Endothelial cell of umbilical vein (primary cell): Measurements from ENCODE around the gene RGS17.

ENCODE experiments used
- TF ChIP-seq, protein P1 (sequence below), 2 donors: IDR thresholded peaks; 1 replicate in 1 of 2; 2 replicates in 1 of 2; pipeline ENCODE4 v1.5.1; 2011; ENCODE audit warnings: low read length in 2 of 2, mild to moderate bottlenecking in 2 of 2, moderate library complexity in 2 of 2, control low read depth in 1 of 2, inconsistent platforms in 1 of 2, low read depth in 1 of 2; ENCODE audit not compliant: insufficient read depth in 1 of 2; ENCODE audit errors: extremely low read depth in 1 of 2
- TF ChIP-seq, protein P2 (sequence below): IDR thresholded peaks from 2 replicates; pipeline ENCODE4 v1.6.1; 2011; ENCODE audit not compliant: insufficient read depth, insufficient read length

DNA sequence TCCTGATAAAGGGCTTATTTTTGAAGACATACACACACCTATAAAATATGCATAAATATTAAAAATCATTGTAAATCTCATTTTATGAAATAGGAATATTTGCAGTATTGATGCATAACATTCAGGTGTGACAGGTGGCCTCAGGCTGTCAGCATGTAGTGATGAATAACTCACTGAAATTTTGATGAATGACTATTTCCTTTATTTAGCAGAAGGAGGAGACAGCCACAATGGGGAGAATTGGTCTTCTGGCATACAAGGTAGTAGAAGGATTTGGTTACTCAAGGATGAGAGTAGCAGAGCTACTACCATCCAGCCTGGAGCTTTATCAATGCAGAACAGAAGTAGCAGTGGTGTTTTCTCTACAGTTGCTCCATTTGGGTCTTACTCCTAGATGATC lies 47.2 kb downstream of the RGS17 start:
- TF ChIP-seq, protein P1, sequence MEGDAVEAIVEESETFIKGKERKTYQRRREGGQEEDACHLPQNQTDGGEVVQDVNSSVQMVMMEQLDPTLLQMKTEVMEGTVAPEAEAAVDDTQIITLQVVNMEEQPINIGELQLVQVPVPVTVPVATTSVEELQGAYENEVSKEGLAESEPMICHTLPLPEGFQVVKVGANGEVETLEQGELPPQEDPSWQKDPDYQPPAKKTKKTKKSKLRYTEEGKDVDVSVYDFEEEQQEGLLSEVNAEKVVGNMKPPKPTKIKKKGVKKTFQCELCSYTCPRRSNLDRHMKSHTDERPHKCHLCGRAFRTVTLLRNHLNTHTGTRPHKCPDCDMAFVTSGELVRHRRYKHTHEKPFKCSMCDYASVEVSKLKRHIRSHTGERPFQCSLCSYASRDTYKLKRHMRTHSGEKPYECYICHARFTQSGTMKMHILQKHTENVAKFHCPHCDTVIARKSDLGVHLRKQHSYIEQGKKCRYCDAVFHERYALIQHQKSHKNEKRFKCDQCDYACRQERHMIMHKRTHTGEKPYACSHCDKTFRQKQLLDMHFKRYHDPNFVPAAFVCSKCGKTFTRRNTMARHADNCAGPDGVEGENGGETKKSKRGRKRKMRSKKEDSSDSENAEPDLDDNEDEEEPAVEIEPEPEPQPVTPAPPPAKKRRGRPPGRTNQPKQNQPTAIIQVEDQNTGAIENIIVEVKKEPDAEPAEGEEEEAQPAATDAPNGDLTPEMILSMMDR (IDR thresholded peaks at IDR 0.05; ENCODE audit: extremely low read depth in 1 of 2, insufficient read depth in 1 of 2, low read depth in 1 of 2, low read length in 2 of 2) = no peak
- TF ChIP-seq, protein P2, sequence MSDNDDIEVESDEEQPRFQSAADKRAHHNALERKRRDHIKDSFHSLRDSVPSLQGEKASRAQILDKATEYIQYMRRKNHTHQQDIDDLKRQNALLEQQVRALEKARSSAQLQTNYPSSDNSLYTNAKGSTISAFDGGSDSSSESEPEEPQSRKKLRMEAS = no peak
